CD4-positive, alpha-beta T cell (primary cell): Measurements from ENCODE around the gene GPRASP3. TPM values are rescaled to one million over a fixed set of nuclear protein-coding genes. Genes with fewer than 3 reads are reported as not detected.

Experiments
- ATAC-seq: fragments of 200-7000 bp; cut with Tn5 transposase; one replicate; pipeline ENCODE4 v1.10.0; 2022; ENCODE audit warnings: mild to moderate bottlenecking; ENCODE audit not compliant: poor library complexity
- CTCF ChIA-PET: fragments of 350-600 bp; sonication (Branson Sonifier 250); formaldehyde crosslinking; loops from one replicate; lab custom pipeline; 2021; ENCODE audit warnings: antibody characterized with exemption, inconsistent platforms; lab: Charles Lee
- POLR2A ChIA-PET: fragments of 350-600 bp; sonication (Branson Sonifier 250); formaldehyde crosslinking; loops from one replicate; lab custom pipeline; 2021; ENCODE audit warnings: antibody characterized with exemption, inconsistent platforms; lab: Charles Lee
- DNase-seq, 14 experiments: peaks; one replicate each; pipeline ENCODE4 v3.0.0-alpha.2; 2013 to 2020; ENCODE audit warnings: mixed read lengths in 2 of 14
- H3K27ac ChIP-seq, 2 donors: one replicate each; pipeline versions ENCODE4 v1.5.1 to v1.7.0; 2013; ENCODE audit warnings: low read length in 2 of 2, low read depth in 1 of 2, mild to moderate bottlenecking in 1 of 2
- H3K27me3 ChIP-seq, 2 experiments: 1 replicate in 1 of 2; 2 replicates in 1 of 2; pipeline versions ENCODE4 v1.6.1 to v1.7.0; 2013; ENCODE audit warnings: low read length in 2 of 2, control low read depth in 1 of 2, mild to moderate bottlenecking in 1 of 2, moderate library complexity in 1 of 2; ENCODE audit not compliant: insufficient read depth in 2 of 2, control insufficient read depth in 1 of 2
- H3K36me3 ChIP-seq: one replicate; pipeline ENCODE4 v1.6.1; 2013; ENCODE audit warnings: low read length, control low read depth; ENCODE audit not compliant: insufficient read depth
- H3K4me1 ChIP-seq: one replicate; pipeline ENCODE4 v1.6.1; 2013; ENCODE audit warnings: low read length, control low read depth; ENCODE audit not compliant: insufficient read depth
- H3K4me3 ChIP-seq: one replicate; pipeline ENCODE4 v1.5.1; 2013; ENCODE audit warnings: mild to moderate bottlenecking, low read length, moderate library complexity
- H3K9me3 ChIP-seq, 2 experiments: 1 replicate in 1 of 2; 2 replicates in 1 of 2; pipeline versions ENCODE4 v1.6.1 to v1.7.0; 2013; ENCODE audit warnings: low read length in 2 of 2, mild to moderate bottlenecking in 2 of 2, control low read depth in 1 of 2, moderate library complexity in 1 of 2; ENCODE audit not compliant: control insufficient read depth in 1 of 2, insufficient read depth in 1 of 2
- H3K27ac Mint-ChIP-seq: one replicate; pipeline ENCODE4 v1.8.0; 2020; ENCODE audit warnings: mixed read lengths
- H3K27me3 Mint-ChIP-seq: one replicate; pipeline ENCODE4 v1.8.0; 2021; ENCODE audit warnings: mixed read lengths
- H3K36me3 Mint-ChIP-seq: one replicate; pipeline ENCODE4 v1.8.0; 2021; ENCODE audit warnings: low read depth, mixed read lengths
- H3K4me1 Mint-ChIP-seq: one replicate; pipeline ENCODE4 v1.8.0; 2021; ENCODE audit warnings: low read depth, mixed read lengths
- H3K4me3 Mint-ChIP-seq: one replicate; pipeline ENCODE4 v1.8.0; 2020; ENCODE audit warnings: mild to moderate bottlenecking, mixed read lengths
- H3K9me3 Mint-ChIP-seq: one replicate; pipeline ENCODE4 v1.8.0; 2020; ENCODE audit warnings: mixed read lengths
- CTCF ChIP-seq: fragments of 200-600 bp; IDR thresholded peaks from one replicate; pipeline ENCODE4 v1.8.0; 2022; ENCODE audit warnings: antibody characterized with exemption, mild to moderate bottlenecking
- intact Hi-C, 2 experiments: fragments of 100-400 bp; cut with DNase I in 1 of 2; cut with micrococcal nuclease in 1 of 2; formaldehyde crosslinking; loops; one replicate each; pipeline versions ENCODE4 v1.15.1 to v1.9.0; 2023 to 2025; cut with DNase I, micrococcal nuclease
- total RNA-seq, 174 experiments: library from RNA in 2 of 174; stranded (reverse) in 2 of 174; gene quantifications; one replicate each; pipeline ENCODE4 v1.2.3 and lab custom pipeline; 2021 to 2026

Gene GPRASP3
- total RNA-seq, 2 experiments from 2014 or later: 1.5 to 2.6 TPM

GRCh38 chrX:102745513-102745856, 24.9 kb downstream of the GPRASP3 start:
- DNase-seq (no peak), ATAC-seq (no peak)
- H3K4me1 Mint-ChIP-seq: no peaks in the 10 kb centered on the region
- H3K36me3 Mint-ChIP-seq: no peaks in the 10 kb centered on the region
- no peaks in the 10 kb centered on the region for H3K27me3 ChIP-seq
- H3K4me1 ChIP-seq: peaks cover 4% of the 10 kb centered on the region
- H3K9me3 Mint-ChIP-seq: no peaks in the 10 kb centered on the region
- ChIA-PET POLR2A (interaction anchor here (0.9 kb wide), 1 partner anchor 146 kb away, joined by 5 read pairs; the partner anchor contains the start of gene ARMCX5), CTCF (no interaction called here)
- no peak overlapping the region for H3K27ac ChIP-seq
- no peaks in the 10 kb centered on the region for H3K27me3 Mint-ChIP-seq
- H3K4me3 Mint-ChIP-seq: peak overlapping the region; percentile 90
- no peaks in the 10 kb centered on the region for H3K9me3 ChIP-seq
- no peak overlapping the region for H3K27ac Mint-ChIP-seq
- H3K4me3 ChIP-seq: peak overlapping the region; percentile 64
- no peaks in the 10 kb centered on the region for H3K36me3 ChIP-seq
- TF ChIP-seq CTCF: no peak
- intact Hi-C loops: no loop called here

GRCh38 chrX:102745857-102746584, 25.5 kb downstream of the GPRASP3 start:
- intact Hi-C loops: no loop called here
- Mint-ChIP-seq H3K36me3 (no peaks in the 10 kb centered on the region), H3K27me3 (no peaks in the 10 kb centered on the region), H3K4me3 (peak overlapping the region; percentile 90), H3K9me3 (no peaks in the 10 kb centered on the region), H3K4me1 (no peaks in the 10 kb centered on the region), H3K27ac (no peak overlapping the region)
- ATAC-seq (peak; percentile 69), DNase-seq (peak in 7 of 14 experiments; percentile 2 to 32 (median 13))
- Histone ChIP-seq H3K27me3 (no peaks in the 10 kb centered on the region), H3K36me3 (no peaks in the 10 kb centered on the region), H3K4me3 (peak overlapping the region; percentile 64), H3K9me3 (no peaks in the 10 kb centered on the region), H3K4me1 (peaks cover 4% of the 10 kb centered on the region), H3K27ac (no peak overlapping the region)
- TF ChIP-seq CTCF: no peak
- ChIA-PET POLR2A (interaction anchor here (0.9 kb wide), 1 partner anchor 147 kb away, joined by 5 read pairs; the partner anchor contains the start of gene ARMCX5), CTCF (no interaction called here)

GRCh38 chrX:102765217-102765616, 44.7 kb downstream of the GPRASP3 start:
- Mint-ChIP-seq H3K4me1 (peaks cover 12% of the 10 kb centered on the region), H3K27me3 (no peaks in the 10 kb centered on the region), H3K9me3 (no peaks in the 10 kb centered on the region), H3K4me3 (no peak overlapping the region), H3K36me3 (peaks cover 5% of the 10 kb centered on the region), H3K27ac (no peak overlapping the region)
- Histone ChIP-seq H3K4me3 (no peak overlapping the region), H3K27ac (no peak overlapping the region), H3K27me3 (no peaks in the 10 kb centered on the region), H3K36me3 (no peaks in the 10 kb centered on the region), H3K9me3 (no peaks in the 10 kb centered on the region), H3K4me1 (peaks cover 4% of the 10 kb centered on the region)
- DNase-seq (no peak), ATAC-seq (no peak)
- CTCF ChIA-PET: no interaction called here
- intact Hi-C loops: no loop called here
- POLR2A ChIA-PET: no interaction called here
- TF ChIP-seq CTCF: no peak
